ENCODE measurements around the gene F8A1.
"Not testable (repeated sequence)": the region's sequence is repeated elsewhere in the genome, so short reads cannot be mapped to it uniquely, and the experiment has no call there.

GRCh38 chrX:154886789-154887221 is 650 bp downstream of the F8A1 start:
- not testable (repeated sequence) for TF ChIP-seq CTCF (IDR thresholded peaks at IDR 0.05; ENCODE audit: low read length); EZH2 (optimal IDR thresholded peaks at IDR 0.05; ENCODE audit: low read depth, low read length)

All from MM.1S (cell line).